NCI-H2196 (cell line): ENCODE measurements around the gene CDH8.
"Not testable (repeated sequence)": the region's sequence is repeated elsewhere in the genome, so short reads cannot be mapped to it uniquely, and the experiment has no call there.

Experiments used
- DNase-seq: peaks from one replicate; lab custom pipeline; 2025; ENCODE audit not compliant: unreplicated experiment; lab: John Stamatoyannopoulos, UW

The CDH8 gene

GRCh38 chr16:61944004-61944403, 92.2 kb downstream of the CDH8 start:
- no peak for DNase-seq

- DNase-seq, result no peak
Observed at GRCh38 chr16:61940611-61941010, 95.6 kb downstream of the CDH8 start.

GRCh38 chr16:61937646-61938045, 98.6 kb downstream of the CDH8 start:
- no peak for DNase-seq

- DNase-seq, result no peak
Observed at GRCh38 chr16:61936522-61936921, 99.7 kb downstream of the CDH8 start.

GRCh38 chr16:61934601-61935000, 101.6 kb downstream of the CDH8 start:
- no peak for DNase-seq

GRCh38 chr16:61929776-61930175, 106.5 kb downstream of the CDH8 start:
- DNase-seq, result no peak

- no peak for DNase-seq
Observed at GRCh38 chr16:61926766-61927165, 109.5 kb downstream of the CDH8 start.

- DNase-seq, result no peak
Observed at GRCh38 chr16:61923629-61924028, 112.6 kb downstream of the CDH8 start.

- DNase-seq, result no peak
Observed at GRCh38 chr16:61921373-61921772, 114.9 kb downstream of the CDH8 start.

- DNase-seq, result not testable (repeated sequence)
Observed at GRCh38 chr16:61917865-61918826, 118.1 kb downstream of the CDH8 start.

GRCh38 chr16:61915569-61915968, 120.7 kb downstream of the CDH8 start:
- no peak for DNase-seq

GRCh38 chr16:61909074-61909473, 127.2 kb downstream of the CDH8 start:
- DNase-seq, result no peak

GRCh38 chr16:61908426-61908825, 127.8 kb downstream of the CDH8 start:
- no peak for DNase-seq

GRCh38 chr16:61901689-61902088, 134.5 kb downstream of the CDH8 start:
- no peak for DNase-seq

- no peak for DNase-seq
Observed at GRCh38 chr16:61900482-61900881, 135.8 kb downstream of the CDH8 start.

- DNase-seq, result no peak
Observed at GRCh38 chr16:61897657-61898056, 138.6 kb downstream of the CDH8 start.

GRCh38 chr16:61892531-61892930, 143.7 kb downstream of the CDH8 start:
- DNase-seq, result no peak

GRCh38 chr16:61891460-61891859, 144.8 kb downstream of the CDH8 start:
- no peak for DNase-seq

GRCh38 chr16:61890386-61890785, 145.9 kb downstream of the CDH8 start:
- DNase-seq, result no peak

GRCh38 chr16:61887903-61888302, 148.3 kb downstream of the CDH8 start:
- DNase-seq, result no peak

GRCh38 chr16:61885343-61885742, 150.9 kb downstream of the CDH8 start:
- DNase-seq, result no peak

- DNase-seq, result no peak
Observed at GRCh38 chr16:61879306-61879705, 156.9 kb downstream of the CDH8 start.

- DNase-seq, result no peak
Observed at GRCh38 chr16:61877436-61877835, 158.8 kb downstream of the CDH8 start.
